MM.1S (cell line): Measurements from ENCODE around the gene KCNJ6.

Experiments
- DNase-seq: peaks from one replicate; pipeline ENCODE4 v3.0.0-alpha.2; 2015
- H2AFZ ChIP-seq: fragments of 300-600 bp; sonication (generic); 2 replicates; pipeline ENCODE4 v1.6.0; 2016; ENCODE audit warnings: antibody characterized with exemption, low read length
- H3F3A ChIP-seq: fragments of 300-600 bp; sonication (generic); 2 replicates; pipeline ENCODE4 v1.6.1; 2016; ENCODE audit warnings: mild to moderate bottlenecking, antibody characterized with exemption, low read length, moderate library complexity, mixed read lengths; ENCODE audit not compliant: insufficient read depth
- H3K27ac ChIP-seq: fragments of 300-600 bp; sonication (generic); 2 replicates; pipeline ENCODE4 v1.5.1; 2016; ENCODE audit warnings: mild to moderate bottlenecking, low read length
- H3K27me3 ChIP-seq: fragments of 300-600 bp; sonication (generic); replicated peaks from 2 replicates; pipeline ENCODE4 v1.6.0; 2016; ENCODE audit warnings: low read length; ENCODE audit not compliant: insufficient read depth
- H3K36me3 ChIP-seq: fragments of 300-600 bp; sonication (generic); replicated peaks from 2 replicates; pipeline ENCODE4 v1.6.1; 2016; ENCODE audit warnings: mild to moderate bottlenecking, low read length, mixed read lengths; ENCODE audit not compliant: insufficient read depth
- H3K4me1 ChIP-seq: fragments of 300-600 bp; sonication (generic); 2 replicates; pipeline ENCODE4 v1.6.1; 2016; ENCODE audit warnings: low read length, mixed read lengths
- H3K4me2 ChIP-seq: fragments of 300-600 bp; sonication (generic); 2 replicates; pipeline ENCODE4 v1.6.0; 2016; ENCODE audit warnings: low read depth, low read length
- H3K4me3 ChIP-seq: fragments of 300-600 bp; sonication (generic); 2 replicates; pipeline ENCODE4 v1.5.1; 2016; ENCODE audit warnings: low read length, mixed read lengths
- H3K79me2 ChIP-seq: fragments of 300-600 bp; sonication (generic); 2 replicates; pipeline ENCODE4 v1.6.1; 2016; ENCODE audit warnings: mixed run types, low read length, mixed read lengths
- H3K9ac ChIP-seq: fragments of 300-600 bp; sonication (generic); 2 replicates; pipeline ENCODE4 v1.6.1; 2016; ENCODE audit warnings: low read length, mixed read lengths
- H3K9me2 ChIP-seq: fragments of 300-600 bp; sonication (generic); replicated peaks from 2 replicates; pipeline ENCODE4 v1.6.1; 2016; ENCODE audit warnings: mild to moderate bottlenecking, low read length, mixed read lengths; ENCODE audit not compliant: insufficient read depth
- H3K9me3 ChIP-seq: fragments of 300-600 bp; sonication (generic); replicated peaks from 2 replicates; pipeline ENCODE4 v1.6.1; 2016; ENCODE audit warnings: mild to moderate bottlenecking, low read length, mixed read lengths; ENCODE audit not compliant: insufficient read depth
- H4K20me1 ChIP-seq: fragments of 300-600 bp; sonication (generic); 2 replicates; pipeline ENCODE4 v1.6.1; 2016; ENCODE audit warnings: mild to moderate bottlenecking, low read length, moderate library complexity, mixed read lengths; ENCODE audit not compliant: insufficient read depth
- CTCF ChIP-seq: fragments of 300-600 bp; sonication (generic); IDR thresholded peaks from 2 replicates; pipeline ENCODE4 v1.5.1; 2016; ENCODE audit warnings: antibody characterized with exemption, low read length, mixed read lengths
- EZH2 ChIP-seq: fragments of 300-600 bp; sonication (generic); optimal IDR thresholded peaks from 2 replicates; pipeline ENCODE3; 2017; ENCODE audit warnings: low read depth, mild to moderate bottlenecking, antibody characterized with exemption, low read length, mixed read lengths
- EZH2phosphoT487 ChIP-seq: fragments of 300-600 bp; sonication (generic); IDR thresholded peaks from 2 replicates; pipeline ENCODE4 v1.6.1; 2018; ENCODE audit warnings: antibody characterized with exemption, low read length

KCNJ6 gene

GRCh38 chr21:37916310-37917051, at the start of gene KCNJ6:
Gene KCNJ6 (minus strand): TSS chr21:37916457. CDS start chr21:37840682, 75,775 bp downstream.
- no peak for DNase-seq
- Histone ChIP-seq H3K4me3 (no peak within 1 kb of the TSS), H3F3A (no peaks in the 10 kb centered on the region), H3K27me3 (peaks cover 12% of the 10 kb centered on the region; the same call in 1 of the 2 replicates), H4K20me1 (no peaks in the 10 kb centered on the region), H2AFZ (no peak within 1 kb of the TSS), H3K9me2 (no peaks in the 10 kb centered on the region), H3K4me1 (no peaks in the 10 kb centered on the region), H3K9ac (no peak within 1 kb of the TSS), H3K27ac (no peak within 1 kb of the TSS), H3K36me3 (no peaks in the 10 kb centered on the region), H3K79me2 (no peaks in the 10 kb centered on the region), H3K4me2 (peak within 1 kb of the TSS; percentile 5; the same call in 1 of the 2 replicates), H3K9me3 (no peaks in the 10 kb centered on the region)
- TF ChIP-seq EZH2phosphoT487 (no peak), CTCF (0 out of 2 replicates have a peak, but pooled peaks have one; percentile 5), EZH2 (no peak)

DNA sequence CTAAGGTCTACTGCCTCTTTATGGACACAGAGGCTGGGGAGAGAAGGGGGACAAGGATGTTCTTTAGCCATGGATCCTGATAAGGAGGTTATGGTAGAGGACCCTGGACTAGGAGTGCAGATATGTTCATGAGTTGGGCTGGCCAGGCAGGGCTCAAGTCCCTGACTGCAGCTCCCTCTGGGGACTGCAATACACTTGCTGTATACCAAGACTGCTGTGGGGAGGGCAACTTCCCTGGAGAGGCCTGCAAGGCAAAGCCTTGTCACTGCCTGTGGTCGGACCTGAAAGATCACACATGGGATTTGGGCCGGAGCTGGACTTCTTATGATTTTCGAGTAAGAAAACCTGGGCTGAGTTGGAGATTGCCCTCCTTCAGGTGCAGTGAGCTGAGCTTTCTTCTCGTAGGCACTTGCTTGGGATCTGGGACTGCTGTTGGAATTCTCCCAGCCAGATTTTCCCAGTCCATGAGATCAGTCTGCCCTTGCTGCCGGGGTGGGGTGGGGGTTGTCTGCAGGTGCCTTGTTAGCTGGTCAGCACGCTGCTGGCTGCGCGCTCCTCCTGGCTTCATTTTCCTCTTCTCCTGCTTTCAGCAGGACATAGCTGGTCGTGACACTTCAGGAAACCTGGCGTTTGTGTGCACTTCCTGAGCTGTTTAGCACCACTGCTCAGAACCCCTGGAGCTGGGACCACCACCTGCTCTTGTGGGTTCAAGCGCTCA, 49.0 kb upstream of the KCNJ6 start:
- no peak overlapping the region for H3K4me3 ChIP-seq
- H4K20me1 ChIP-seq: no peaks in the 10 kb centered on the region
- no peak overlapping the region for H2AFZ ChIP-seq
- H3K27me3 ChIP-seq: no peaks in the 10 kb centered on the region
- no peaks in the 10 kb centered on the region for H3K9me2 ChIP-seq
- no peak overlapping the region for H3K4me2 ChIP-seq
- H3F3A ChIP-seq: no peaks in the 10 kb centered on the region
- no peak for DNase-seq
- H3K79me2 ChIP-seq: no peaks in the 10 kb centered on the region
- H3K27ac ChIP-seq: no peak overlapping the region
- no peaks in the 10 kb centered on the region for H3K4me1 ChIP-seq
- TF ChIP-seq CTCF (no peak), EZH2 (no peak), EZH2phosphoT487 (no peak)
- H3K36me3 ChIP-seq: no peaks in the 10 kb centered on the region
- no peak overlapping the region for H3K9ac ChIP-seq
- H3K9me3 ChIP-seq: no peaks in the 10 kb centered on the region

GRCh38 chr21:37958537-37958936, 42.3 kb upstream of the KCNJ6 start:
- DNase-seq: no peak
- no peak for TF ChIP-seq CTCF
- no peak for TF ChIP-seq EZH2phosphoT487
- TF ChIP-seq EZH2: no peak
- Histone ChIP-seq H3F3A (no peaks in the 10 kb centered on the region), H3K27ac (no peak overlapping the region), H4K20me1 (no peaks in the 10 kb centered on the region), H3K79me2 (no peaks in the 10 kb centered on the region), H3K4me2 (no peak overlapping the region), H3K4me1 (no peaks in the 10 kb centered on the region), H3K27me3 (no peaks in the 10 kb centered on the region), H3K9ac (no peak overlapping the region), H2AFZ (no peak overlapping the region), H3K9me2 (no peaks in the 10 kb centered on the region), H3K9me3 (no peaks in the 10 kb centered on the region), H3K4me3 (no peak overlapping the region), H3K36me3 (no peaks in the 10 kb centered on the region)
